Muscle layer of colon (tissue), 2 donors: ENCODE measurements around the gene LCP2.

ENCODE experiments used
- H3K27ac ChIP-seq: one replicate; pipeline ENCODE4 v1.7.0; 2013; ENCODE audit warnings: low read depth, mild to moderate bottlenecking, low read length, moderate library complexity
- H3K27me3 ChIP-seq, 2 donors: one replicate each; pipeline ENCODE4 v1.7.0; 2013; ENCODE audit warnings: low read length in 2 of 2, mild to moderate bottlenecking in 2 of 2; ENCODE audit not compliant: insufficient read depth in 2 of 2, control insufficient read depth in 1 of 2
- H3K36me3 ChIP-seq: one replicate; pipeline ENCODE4 v1.7.0; 2013; ENCODE audit warnings: mild to moderate bottlenecking, low read length; ENCODE audit not compliant: insufficient read depth
- H3K4me1 ChIP-seq: one replicate; pipeline ENCODE4 v1.7.0; 2013; ENCODE audit warnings: mild to moderate bottlenecking, low read length; ENCODE audit not compliant: insufficient read depth
- H3K4me3 ChIP-seq, 2 donors: one replicate each; pipeline ENCODE4 v1.7.0; 2013; ENCODE audit warnings: low read length in 2 of 2, low read depth in 1 of 2, mild to moderate bottlenecking in 1 of 2, moderate library complexity in 1 of 2
- H3K9ac ChIP-seq: one replicate; pipeline ENCODE4 v1.7.0; 2013; ENCODE audit warnings: low read length
- H3K9me3 ChIP-seq: one replicate; pipeline ENCODE4 v1.7.0; 2013; ENCODE audit warnings: mild to moderate bottlenecking, low read length
- donor health status: abdominal sarcoma.
- donor health status: Adenocarcinoma of cecum.

LCP2 gene

GRCh38 chr5:170280011-170280493, 17.5 kb downstream of the LCP2 start:
- no peaks in the 10 kb centered on the region for H3K27me3 ChIP-seq
- H3K9me3 ChIP-seq, result peaks cover 4% of the 10 kb centered on the region
- H3K4me3 ChIP-seq, result no peak overlapping the region
- H3K36me3 ChIP-seq, result peaks cover 4% of the 10 kb centered on the region
- H3K9ac ChIP-seq, result no peak overlapping the region
- no peak overlapping the region for H3K27ac ChIP-seq
- peaks cover 15% of the 10 kb centered on the region for H3K4me1 ChIP-seq

DNA sequence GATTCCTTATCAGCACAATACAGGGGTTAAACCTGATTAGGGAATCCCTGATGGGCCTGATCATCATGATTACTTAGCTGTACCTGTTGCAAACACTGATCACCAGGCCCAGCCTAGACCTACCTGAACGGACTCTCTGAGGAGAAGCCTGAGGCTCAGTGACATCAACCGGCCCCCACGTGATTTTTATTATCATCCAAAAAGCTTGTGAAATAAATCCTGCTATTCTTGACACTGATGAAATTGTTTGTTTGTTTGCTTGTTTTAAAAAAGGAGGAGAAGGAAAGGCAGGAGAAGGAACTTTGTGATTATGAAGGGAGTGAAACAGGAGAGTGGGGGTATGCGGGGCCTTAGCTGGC, 18.1 kb downstream of the LCP2 start:
- H3K36me3 ChIP-seq, result peaks cover 5% of the 10 kb centered on the region
- H3K27me3 ChIP-seq, result no peaks in the 10 kb centered on the region
- no peak overlapping the region for H3K4me3 ChIP-seq
- H3K4me1 ChIP-seq, result peaks cover 15% of the 10 kb centered on the region
- H3K27ac ChIP-seq, result peak overlapping the region; percentile 20
- no peak overlapping the region for H3K9ac ChIP-seq
- H3K9me3 ChIP-seq, result peaks cover 4% of the 10 kb centered on the region

- Histone ChIP-seq H3K9ac (no peak overlapping the region), H3K27me3 (no peaks in the 10 kb centered on the region), H3K9me3 (peaks cover 1% of the 10 kb centered on the region), H3K4me3 (no peak overlapping the region), H3K4me1 (peaks cover 15% of the 10 kb centered on the region), H3K27ac (no peak overlapping the region), H3K36me3 (peaks cover 5% of the 10 kb centered on the region)
These were observed 18.7 kb downstream of the LCP2 start for GRCh38 chr5:170278611-170279458.

- no peaks in the 10 kb centered on the region for H3K9me3 ChIP-seq
- H3K9ac ChIP-seq, result no peak overlapping the region
- peaks cover 15% of the 10 kb centered on the region for H3K4me1 ChIP-seq
- no peaks in the 10 kb centered on the region for H3K27me3 ChIP-seq
- no peak overlapping the region for H3K4me3 ChIP-seq
- H3K27ac ChIP-seq, result no peak overlapping the region
- peaks cover 5% of the 10 kb centered on the region for H3K36me3 ChIP-seq
These were observed 19.7 kb downstream of the LCP2 start for GRCh38 chr5:170277867-170278281.

DNA sequence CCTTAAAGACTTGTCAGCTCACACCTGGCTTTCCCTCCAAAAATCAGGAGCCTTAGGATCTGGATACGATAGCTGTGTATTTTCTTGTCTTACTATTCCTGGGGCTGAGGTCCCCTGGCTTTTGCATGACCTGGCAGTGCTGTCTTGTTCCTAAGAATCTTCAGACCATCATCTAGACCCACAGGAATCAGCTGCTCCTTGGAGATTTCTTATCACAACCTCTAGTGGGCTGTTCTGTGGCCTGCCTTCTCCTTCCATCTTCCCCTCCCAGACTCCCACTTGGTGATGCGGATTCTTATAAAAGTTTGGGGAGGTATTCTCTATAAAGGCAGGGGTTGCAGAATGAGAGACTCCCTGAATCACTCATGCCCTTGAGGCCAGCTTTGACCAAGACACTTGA, 21.4 kb downstream of the LCP2 start:
- Histone ChIP-seq H3K36me3 (peaks cover 5% of the 10 kb centered on the region), H3K27ac (no peak overlapping the region), H3K9ac (no peak overlapping the region), H3K9me3 (no peaks in the 10 kb centered on the region), H3K4me1 (peaks cover 19% of the 10 kb centered on the region), H3K27me3 (no peaks in the 10 kb centered on the region), H3K4me3 (no peak overlapping the region)

- Histone ChIP-seq H3K4me1 (peaks cover 19% of the 10 kb centered on the region), H3K36me3 (peaks cover 5% of the 10 kb centered on the region)
These were observed 22.1 kb downstream of the LCP2 start for GRCh38 chr5:170275376-170275994.

GRCh38 chr5:170273968-170274710, 23.4 kb downstream of the LCP2 start:
- Histone ChIP-seq H3K4me3 (no peak overlapping the region), H3K9ac (no peak overlapping the region), H3K4me1 (peaks cover 5% of the 10 kb centered on the region), H3K27ac (no peak overlapping the region), H3K9me3 (no peaks in the 10 kb centered on the region), H3K36me3 (peaks cover 5% of the 10 kb centered on the region), H3K27me3 (no peaks in the 10 kb centered on the region)

More at GRCh38 chr5:170275376-170275994, 22.1 kb downstream of the LCP2 start:
- H3K4me3 ChIP-seq, result no peak overlapping the region
- H3K27me3 ChIP-seq, result no peaks in the 10 kb centered on the region
- no peak overlapping the region for H3K27ac ChIP-seq
- H3K9me3 ChIP-seq, result no peaks in the 10 kb centered on the region
- no peak overlapping the region for H3K9ac ChIP-seq

GRCh38 chr5:170270293-170271069, 27.1 kb downstream of the LCP2 start:
- Histone ChIP-seq H3K27ac (no peak overlapping the region), H3K4me3 (no peak overlapping the region), H3K9ac (no peak overlapping the region), H3K27me3 (no peaks in the 10 kb centered on the region), H3K9me3 (no peaks in the 10 kb centered on the region), H3K36me3 (peaks cover 5% of the 10 kb centered on the region), H3K4me1 (peaks cover 13% of the 10 kb centered on the region)

- no peak overlapping the region for H3K9ac ChIP-seq
- no peaks in the 10 kb centered on the region for H3K9me3 ChIP-seq
- no peaks in the 10 kb centered on the region for H3K27me3 ChIP-seq
- no peak overlapping the region for H3K27ac ChIP-seq
- peaks cover 13% of the 10 kb centered on the region for H3K4me1 ChIP-seq
- H3K36me3 ChIP-seq, result no peaks in the 10 kb centered on the region
- no peak overlapping the region for H3K4me3 ChIP-seq
These were observed 28.0 kb downstream of the LCP2 start for GRCh38 chr5:170269579-170269978.

DNA sequence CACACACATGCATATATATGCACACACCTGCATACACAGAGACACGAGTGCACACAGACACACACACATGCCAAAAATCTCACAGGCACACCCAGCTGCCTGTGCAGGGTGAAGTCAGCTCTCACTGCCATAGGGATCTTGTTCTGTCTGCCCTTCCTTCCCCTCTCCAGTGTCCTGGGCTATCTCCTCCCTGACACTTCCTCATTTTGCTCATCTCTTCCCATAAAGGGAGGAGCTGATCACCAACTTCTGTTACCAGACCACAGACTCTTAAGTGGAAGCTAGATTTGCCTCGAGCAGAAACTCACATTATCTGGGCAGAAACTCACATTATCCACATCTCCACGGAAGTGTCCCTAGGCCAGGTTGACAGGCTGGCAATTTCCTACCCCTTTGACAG, 28.7 kb downstream of the LCP2 start:
- Histone ChIP-seq H3K36me3 (no peaks in the 10 kb centered on the region), H3K27me3 (no peaks in the 10 kb centered on the region), H3K4me3 (no peak overlapping the region), H3K9me3 (no peaks in the 10 kb centered on the region), H3K9ac (no peak overlapping the region), H3K4me1 (peaks cover 13% of the 10 kb centered on the region), H3K27ac (no peak overlapping the region)
